Globus pallidus (tissue), 1 donor: ENCODE data around the gene CCR5.
"Not testable (repeated sequence)": the region's sequence is repeated elsewhere in the genome, so short reads cannot be mapped to it uniquely, and the experiment has no call there.

Experiments
- DNase-seq: peaks from one replicate; pipeline ENCODE4 v3.0.0-alpha.2; 2015; ENCODE audit warnings: low spot score

The CCR5 gene

DNA sequence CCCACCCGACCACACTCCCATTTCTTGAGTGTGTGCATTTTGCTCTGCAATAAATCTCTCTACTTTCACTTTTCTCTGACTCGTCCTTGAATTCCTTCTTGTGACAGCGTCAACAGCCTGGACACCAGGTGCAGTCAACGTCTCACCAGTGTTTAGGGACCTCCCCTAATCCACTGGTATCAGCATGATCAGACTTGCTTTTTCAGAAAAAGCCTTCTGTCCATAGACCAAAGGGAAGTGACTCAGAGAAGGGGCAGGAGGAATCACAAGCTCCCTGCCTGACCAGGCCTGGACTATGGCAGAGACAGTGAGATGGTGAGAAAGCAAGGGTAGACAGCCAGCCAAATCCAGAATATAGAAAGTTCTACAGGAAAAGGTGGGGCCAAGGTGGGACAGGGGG, 15.5 kb downstream of the CCR5 start:
- no peak for DNase-seq

DNA sequence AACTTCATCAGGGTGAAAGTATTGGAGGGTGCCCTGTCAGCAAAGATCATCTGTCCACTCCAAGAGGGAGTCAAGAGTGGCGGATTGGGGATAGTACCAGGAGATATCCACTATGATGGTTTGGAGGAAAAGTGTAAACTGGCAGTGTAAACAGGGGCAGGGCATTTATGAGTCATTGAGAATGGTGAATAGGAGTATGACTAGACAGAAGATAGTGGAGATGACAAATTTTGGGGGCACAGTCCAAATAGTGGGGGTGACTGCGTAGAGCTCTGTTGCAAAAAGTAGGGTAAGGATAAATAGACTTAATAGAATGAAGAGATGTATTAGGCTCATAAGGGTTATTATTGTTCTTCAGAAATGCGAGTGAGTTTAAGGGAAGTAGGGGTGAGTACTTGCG, 18.1 kb downstream of the CCR5 start:
- DNase-seq: not testable (repeated sequence)

DNA sequence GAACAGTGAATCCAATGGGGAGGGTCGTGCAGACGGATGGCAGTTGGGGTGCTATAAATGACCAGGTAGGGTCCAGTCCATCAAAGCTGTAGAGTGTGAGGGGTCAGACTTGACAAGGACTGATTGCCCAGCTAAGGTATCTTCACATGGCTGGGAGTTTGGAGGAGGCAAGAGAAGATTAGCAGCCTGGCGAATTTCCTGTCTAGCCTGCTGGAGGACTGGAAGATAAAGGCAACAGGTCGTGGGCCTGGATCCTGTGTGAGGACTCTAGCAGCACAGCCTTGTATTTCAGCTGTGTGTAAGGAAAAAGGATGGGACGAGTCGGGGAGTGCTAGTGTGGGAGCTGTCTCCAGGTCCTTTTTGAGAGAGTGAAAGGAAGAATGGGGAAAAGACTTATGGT, 18.6 kb downstream of the CCR5 start:
- no peak for DNase-seq

DNA sequence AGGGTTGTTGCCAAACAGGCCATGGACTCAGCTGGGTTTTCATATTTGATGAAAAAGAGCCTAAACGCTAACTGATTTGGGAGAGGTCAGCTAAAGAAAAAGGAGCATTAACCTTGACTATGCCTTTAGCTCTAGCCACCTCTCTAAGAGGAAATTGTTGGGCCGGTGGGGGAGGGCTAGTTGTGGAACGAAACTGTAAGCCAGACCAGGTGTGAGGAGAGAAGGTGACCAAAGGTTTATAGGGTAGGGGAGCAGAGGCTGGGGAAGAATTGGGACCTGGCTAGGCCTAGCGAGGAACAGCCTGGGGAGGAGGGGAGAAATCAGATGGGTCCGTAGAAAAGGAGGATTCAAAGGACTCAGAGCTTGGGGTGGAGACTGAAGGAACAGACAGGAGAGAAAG, 20.8 kb downstream of the CCR5 start:
- not testable (repeated sequence) for DNase-seq

DNA sequence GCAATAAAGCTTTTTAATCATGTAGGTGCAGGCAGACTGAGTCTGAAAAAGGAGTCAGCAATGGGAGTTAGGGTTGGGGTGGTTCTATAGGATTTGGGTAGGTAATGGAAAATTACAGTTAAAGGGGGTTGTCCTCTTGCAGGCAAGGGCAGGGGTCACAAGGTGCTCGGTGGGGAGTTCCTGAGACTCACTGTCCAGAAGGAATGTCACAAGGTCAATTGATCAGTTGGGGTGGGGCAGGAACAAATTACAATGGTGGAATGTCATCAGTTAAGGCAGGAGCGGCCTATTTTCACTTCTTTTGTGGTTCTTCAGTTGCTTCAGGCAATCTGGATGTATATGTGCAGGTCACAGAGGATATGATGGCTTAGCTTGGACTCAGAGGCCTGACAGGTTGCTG, 22.3 kb downstream of the CCR5 start:
- DNase-seq: no peak

DNA sequence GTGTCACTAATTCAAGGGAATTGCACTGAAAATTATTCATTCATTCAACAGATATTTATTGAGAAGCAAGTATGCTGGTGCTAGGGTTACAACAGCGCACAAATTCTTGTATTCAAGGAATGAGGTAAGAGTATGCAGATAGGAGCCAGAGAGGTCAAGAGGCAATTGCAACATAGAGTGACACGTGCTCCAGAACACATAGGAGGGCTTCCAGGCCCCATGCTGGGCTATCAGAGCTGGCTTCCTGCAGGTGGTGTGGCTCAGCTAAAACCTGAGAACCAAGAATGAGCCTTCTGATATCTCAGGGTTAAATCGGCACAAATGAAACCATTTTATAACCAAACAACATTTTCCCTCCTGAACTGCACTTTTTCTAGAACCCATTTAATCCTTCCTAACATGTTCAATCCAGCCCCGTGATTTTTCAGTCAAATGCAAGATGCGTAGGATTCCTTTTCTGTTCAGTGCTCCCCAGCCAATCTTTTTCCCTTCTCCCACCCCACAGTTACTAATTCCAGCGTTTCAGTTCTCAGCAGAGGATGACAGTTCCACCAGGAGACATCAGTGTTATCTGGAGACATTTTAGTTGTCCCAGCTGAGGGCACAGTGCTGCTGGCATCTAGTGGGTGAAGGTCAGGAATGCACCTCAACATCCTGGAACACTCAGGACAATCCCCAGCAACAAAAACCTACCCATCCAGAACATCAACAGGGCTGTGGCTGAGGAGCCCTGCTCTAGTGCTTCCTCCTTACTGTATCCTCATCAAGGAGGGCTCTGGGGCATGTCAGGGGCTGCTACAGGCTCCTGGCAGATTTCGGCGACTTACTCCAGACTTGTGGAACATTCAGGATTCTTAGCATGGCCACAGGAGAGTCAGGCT, 23.0 kb downstream of the CCR5 start:
- DNase-seq: no peak

DNA sequence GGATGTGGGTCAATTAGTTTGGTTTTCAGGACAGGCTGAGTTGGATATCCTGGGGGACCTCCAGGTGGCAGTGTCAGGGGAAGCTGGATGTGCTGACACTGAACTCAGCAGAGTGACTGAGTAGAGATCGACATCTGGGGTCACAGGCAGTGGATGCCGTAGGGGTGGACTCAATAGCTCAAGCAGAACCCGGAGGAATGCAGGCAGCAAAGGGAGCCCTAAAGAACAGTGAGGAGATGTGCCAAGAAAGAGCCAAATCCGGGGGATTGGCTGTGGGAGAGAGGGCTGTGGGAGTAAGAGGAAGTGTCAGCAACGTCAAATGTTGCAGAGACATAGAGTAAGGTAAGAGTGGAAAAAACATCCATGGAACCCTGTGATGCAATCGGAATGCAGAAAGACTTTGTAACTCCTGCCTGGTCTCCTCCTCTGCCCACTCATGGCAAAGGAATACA, 24.5 kb downstream of the CCR5 start:
- no peak for DNase-seq

DNA sequence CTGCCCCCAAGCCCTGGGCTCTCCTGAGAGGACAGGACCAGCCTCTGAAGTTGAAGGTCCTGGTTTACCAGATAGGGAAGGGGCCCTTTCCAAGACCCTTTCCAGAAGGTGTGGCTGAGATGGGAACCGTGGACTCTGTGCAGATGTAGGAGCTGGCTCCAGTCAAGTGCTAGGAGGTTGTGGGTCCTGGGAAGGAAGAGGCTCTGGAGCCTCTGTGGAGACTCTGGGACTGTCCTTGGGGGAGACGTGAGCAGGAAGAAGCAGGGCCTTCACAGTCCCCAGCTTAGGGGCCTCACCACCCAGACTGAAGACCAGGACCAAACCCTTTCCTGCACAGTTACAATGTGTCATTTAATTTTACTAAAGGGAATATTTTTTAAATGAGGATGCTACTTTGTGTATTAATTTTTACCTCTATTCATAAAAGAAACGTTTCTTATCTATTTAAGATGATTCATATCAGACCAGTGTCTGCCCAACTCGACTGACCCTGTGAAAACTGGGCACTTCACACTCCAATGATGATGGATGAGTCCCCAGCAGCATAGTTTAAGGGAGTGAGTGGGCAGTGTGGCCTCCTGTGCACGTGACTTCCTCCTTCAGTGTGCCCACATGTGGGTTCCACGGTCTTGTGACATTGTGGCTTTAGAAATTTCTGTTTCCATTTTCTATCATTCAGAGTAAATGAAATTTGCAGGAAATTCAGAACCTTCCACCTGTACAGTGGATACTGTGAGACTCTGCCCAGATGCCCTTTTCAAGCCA, 25.2 kb downstream of the CCR5 start:
- DNase-seq: no peak

DNA sequence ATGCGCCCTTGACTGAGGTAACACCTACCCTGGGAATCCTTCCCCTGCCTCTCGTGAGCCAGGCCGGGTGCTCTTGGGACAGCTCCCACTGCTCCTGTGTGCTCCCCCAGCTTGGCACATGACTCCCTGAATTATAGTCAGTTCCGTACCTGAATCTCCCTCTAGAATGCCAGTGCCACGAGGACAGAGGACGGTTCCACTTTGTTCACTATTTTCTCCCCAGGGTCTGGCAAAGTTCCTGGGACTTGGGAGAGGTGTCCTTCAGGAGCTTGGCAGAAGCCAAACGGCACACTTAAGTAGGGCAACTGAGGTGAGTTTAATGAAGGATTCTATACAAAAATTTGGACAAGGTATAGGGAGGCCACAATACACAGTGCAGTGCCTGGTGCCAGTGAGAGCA, 26.4 kb downstream of the CCR5 start:
- no peak for DNase-seq

DNA sequence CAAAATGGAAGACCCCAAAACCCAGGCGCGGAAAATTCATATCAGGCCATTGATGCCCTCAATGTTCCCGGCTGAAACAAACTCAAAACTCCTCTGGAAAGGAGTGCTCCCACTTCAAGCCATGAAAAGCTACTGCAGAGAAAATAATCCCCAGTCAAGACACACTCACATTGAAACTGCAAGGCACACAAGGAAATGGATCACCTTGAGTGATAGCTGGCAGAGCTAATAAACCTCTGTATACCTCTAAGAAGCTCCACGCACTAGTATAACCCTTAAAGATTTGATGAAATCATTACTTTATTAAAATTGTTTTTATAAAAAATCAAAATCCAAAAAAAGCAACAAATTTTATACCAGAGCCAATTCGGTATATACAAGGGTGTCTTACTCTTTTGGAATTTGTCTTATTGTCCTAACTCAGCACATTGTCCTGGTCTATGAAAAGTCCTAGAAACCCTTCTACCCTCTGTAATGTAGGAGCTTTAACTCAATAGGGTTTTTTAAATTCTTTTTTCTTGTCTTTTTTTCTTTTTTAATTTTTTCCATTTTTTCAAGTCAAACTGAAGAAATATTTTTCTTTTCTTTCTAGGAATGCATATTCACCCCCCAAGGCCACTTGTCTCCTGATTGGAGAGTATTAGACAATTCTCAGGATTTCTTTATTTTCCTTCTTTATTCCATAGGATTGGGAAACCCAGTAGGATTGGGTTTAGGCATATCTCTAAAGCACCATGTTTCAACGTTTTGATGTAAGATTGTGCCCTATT, 27.6 kb downstream of the CCR5 start:
- DNase-seq: no peak

DNA sequence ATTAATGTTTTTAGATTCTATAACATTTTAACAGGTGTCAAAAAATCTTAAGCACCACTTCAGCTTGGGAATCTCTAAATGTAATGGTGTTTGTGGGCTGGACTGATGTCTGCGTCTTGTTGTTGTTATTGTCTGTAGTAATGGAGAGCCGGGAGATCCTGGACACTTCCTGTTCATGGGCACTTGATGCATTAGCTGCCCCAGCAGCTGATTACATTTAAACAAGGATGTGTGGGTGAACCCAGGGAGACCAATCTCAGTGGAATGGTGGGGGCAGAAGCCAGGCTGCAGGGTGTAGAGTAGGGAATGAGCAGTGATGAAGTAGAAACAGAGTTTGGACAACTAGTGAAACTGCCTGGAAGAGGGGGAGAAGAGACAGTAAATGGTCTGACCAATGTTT, 28.4 kb downstream of the CCR5 start:
- no peak for DNase-seq

DNA sequence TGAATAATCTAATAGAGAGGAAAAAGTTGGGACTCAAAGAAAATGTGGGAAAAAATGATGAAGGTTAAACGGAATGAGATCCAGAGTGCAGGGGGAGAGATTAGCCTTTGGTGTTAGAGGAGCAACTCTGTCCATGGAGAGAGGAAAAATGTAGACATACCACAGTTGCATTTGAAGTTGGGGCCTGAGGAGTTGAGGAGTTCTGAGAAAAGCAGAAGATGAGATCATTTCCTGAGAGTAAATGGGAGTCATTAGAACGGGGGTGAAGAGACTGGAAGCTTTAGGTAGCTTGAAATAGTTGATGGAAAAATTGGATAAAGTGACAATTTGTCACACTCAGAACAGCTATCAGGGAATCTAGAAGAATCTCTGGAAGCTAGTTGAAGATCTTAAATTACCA, 28.8 kb downstream of the CCR5 start:
- DNase-seq: no peak

DNA sequence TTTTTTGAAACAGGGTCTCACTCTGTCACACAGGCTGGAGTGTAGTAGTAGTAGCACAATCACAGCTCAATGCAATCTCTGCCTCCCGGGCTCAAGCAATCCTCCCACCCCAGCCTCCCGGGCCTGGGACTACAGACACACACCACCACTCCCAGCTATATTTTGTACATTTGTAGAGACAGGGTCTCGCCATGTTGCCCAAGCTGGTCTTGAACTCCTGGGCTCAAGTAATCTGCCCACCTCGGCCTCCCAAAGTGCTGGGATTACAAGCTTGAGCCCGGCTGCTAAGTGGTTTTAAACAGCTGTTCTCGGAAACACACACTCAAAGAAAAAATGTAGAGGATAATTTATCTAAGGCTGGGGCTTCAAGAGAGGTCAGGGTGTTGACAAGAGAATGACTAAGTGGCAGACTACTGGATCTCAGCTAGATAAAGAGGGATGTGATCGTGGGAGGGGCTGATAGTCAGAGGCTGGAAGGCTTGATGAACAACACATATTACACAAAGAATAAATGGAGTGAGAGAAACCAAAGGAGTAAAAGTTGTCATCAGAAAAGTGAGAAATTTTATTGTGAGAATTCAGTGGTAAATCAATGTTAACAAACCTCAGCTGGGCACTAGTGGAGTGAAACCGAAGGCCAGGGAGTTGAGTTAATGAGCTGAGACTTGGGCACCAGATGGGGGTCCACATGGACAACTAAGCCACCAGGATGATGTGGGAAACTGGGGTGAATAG, 29.4 kb downstream of the CCR5 start:
- no peak for DNase-seq

DNA sequence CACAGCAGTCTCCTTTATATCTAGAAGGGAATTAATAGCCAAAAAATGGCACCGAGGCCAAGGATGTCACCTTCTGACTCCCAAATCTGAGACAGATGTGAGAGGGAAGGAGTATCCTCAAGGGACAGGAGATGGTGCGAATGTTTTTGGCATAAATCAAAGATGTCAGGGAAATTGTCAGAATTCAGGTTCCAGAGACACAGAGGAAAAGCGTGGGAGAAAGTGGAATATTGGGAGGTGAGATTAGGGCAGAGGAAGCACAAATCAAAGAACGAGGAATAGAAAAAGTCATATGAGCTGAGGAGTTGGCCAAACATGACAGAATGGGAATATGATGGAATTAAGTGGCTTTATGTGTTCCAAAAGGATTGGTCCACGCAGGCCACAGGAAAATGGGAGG, 30.1 kb downstream of the CCR5 start:
- no peak for DNase-seq

DNA sequence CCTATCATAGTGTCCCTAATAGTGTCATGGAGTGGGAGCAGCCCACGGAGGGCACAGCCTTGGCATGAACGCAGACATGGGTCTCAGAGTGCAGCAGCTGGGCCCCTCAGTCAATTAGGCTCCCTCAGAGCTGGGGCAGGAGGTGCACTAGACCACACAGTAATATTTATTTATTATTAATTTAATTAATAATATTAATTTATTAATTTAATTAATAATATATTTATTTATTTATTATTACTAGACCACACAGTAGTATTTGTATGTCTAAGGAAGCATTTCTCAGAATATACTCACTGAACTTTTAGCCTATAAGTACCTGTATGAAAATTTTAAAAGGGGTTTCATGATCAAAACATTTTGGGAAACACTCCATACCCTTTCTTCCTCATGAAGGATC, 30.8 kb downstream of the CCR5 start:
- DNase-seq: no peak

DNA sequence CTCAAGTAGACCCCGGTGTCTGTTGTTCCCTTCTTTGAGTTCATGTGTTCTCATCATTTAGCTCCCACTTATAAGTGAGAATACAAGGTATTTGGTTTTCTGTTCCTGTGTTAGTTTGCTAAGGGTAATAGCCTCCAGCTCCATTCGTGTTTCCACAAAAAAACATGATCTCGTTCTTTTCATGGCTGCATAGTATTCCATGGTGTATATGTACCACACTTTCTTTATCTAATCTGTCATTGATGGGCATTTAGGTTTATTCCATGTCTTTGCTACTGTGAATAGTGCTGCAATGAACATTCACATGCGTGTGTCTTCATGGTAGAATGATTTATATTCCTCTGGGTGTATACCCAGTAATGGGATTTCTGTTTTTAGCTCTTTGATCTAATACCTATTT, 32.2 kb downstream of the CCR5 start:
- not testable (repeated sequence) for DNase-seq

DNA sequence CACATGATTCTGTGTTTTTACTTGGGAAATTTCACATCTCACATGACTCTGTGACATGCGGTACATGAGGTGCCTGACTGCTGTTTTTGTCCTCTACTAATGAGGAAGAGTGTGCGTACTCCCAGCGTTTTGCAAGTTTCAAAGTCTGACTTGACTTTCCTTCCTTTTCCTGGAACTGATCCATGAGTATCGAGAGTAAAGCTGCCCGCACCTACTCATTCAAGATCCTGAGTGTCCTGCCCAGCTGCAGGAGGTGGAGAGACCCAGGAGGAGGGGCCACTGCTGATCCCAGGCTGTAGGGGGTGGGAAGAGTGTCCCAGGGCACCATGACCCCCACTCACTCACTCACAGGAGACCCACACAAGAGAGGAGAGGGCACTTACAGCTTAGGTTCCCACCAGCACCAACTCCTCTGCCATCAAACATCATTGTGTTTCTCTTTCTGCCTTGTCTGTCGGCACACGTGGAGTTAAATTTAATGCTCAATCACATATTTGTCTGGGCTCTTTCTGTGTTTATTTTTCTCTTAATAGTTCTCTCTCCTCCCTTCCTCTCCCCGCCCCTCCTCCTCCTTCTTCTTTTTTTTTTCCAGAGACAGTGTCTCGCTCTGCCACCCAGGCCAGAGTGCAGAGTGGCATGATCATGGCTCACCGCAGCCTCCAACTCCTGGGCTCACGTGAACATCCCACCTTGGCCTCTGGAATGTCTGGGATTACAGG, 34.7 kb downstream of the CCR5 start:
- DNase-seq: no peak

DNA sequence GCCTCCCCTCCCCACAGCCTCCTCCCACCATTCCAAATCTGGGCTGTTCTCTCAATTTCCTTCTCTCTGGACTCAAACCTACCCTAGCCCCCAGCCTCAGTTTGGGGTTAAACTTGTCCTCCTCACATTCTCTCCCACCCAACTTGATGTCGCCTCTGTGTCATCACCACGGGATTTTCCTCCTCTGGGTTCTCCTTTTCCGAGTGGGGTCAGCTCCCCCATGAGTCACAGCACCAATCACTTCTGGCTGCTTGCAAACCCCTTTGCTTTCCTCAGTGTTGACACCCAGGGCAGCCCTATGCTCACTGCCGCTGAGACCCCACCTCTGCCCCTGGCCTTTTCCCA, 35.7 kb downstream of the CCR5 start:
- no peak for DNase-seq

DNA sequence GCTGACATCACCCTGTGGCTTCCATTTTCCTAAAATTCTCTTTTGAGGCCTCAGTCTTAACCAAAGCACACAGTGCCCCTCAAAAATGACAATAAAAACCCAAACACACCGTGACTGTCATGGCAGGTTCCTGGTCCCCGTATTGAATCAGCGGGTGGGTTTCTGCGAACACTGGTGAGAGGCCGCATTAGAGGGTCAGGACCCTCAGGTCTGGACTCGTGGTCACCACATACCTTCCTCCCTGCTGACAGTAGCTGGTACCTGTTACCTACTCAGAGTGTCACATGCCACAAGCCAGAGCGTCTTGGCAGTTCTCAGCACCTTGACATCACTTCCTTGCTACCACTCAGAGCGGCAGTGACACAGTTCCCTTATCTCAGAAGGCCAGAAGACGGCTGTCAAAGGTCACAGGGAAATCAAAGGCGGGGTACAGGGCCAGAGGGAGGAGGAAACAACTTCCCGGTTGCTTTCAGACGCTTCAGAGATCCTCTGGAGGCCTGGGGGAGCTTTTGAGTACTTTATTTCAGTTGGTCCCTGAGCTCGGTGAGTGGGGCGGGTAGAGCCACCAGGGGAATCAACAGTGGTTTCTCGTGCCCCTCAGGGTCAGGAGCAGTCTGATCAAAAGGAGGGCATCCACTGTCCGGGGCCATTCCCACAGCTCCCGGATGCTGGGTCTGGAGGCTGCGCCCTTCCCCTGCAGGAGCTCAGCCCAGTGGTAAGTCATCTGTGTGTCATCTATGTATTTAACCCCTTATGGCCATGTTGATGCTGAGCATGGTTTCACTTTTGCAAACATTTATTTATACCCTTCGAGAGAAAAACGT, 36.3 kb downstream of the CCR5 start, which contains the start of the genes CCR5AS and CCRL2:
CCR5AS (minus strand) TSS at position 279 of the 824 bp plus-strand sequence.
CCRL2 (plus strand) TSS at position 472 of the 824 bp plus-strand sequence. CDS start 821 bp downstream, outside the sequence.
- DNase-seq: peak; percentile 51

DNA sequence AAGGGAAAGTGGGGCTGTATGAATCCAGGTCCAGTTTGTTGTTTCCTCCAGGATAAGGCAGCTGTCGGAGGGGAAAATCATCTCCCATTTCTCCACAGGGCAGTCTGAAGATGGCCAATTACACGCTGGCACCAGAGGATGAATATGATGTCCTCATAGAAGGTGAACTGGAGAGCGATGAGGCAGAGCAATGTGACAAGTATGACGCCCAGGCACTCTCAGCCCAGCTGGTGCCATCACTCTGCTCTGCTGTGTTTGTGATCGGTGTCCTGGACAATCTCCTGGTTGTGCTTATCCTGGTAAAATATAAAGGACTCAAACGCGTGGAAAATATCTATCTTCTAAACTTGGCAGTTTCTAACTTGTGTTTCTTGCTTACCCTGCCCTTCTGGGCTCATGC, 37.2 kb downstream of the CCR5 start:
- DNase-seq: no peak
